ENCODE measurements around the gene IFNAR1.

- TF ChIP-seq CTCF (conservative IDR thresholded peaks at IDR 0.05) (no peak), ZFX (IDR thresholded peaks at IDR 0.05) (no peak)
Measured at GRCh38 chr21:33368576-33368975, 43.8 kb downstream of the IFNAR1 start.

Data from C4-2B (cell line).